Activated CD4-positive, alpha-beta T cell treated with anti-CD3 and anti-CD28 coated beads, Interleukin-2, Interleukin-4, amounts not matched to agents 100 ng/mL and 50 ng/mL, durations not matched to agents 16 hours and 8 hours (primary cell): Measurements from ENCODE around the gene PKD2L1.
"Not testable (repeated sequence)": the region's sequence is repeated elsewhere in the genome, so short reads cannot be mapped to it uniquely, and the experiment has no call there.

Source experiments
- DNase-seq: peaks from one replicate; pipeline ENCODE4 v3.0.0-alpha.2; 2020; ENCODE audit warnings: low spot score

PKD2L1 gene

DNA sequence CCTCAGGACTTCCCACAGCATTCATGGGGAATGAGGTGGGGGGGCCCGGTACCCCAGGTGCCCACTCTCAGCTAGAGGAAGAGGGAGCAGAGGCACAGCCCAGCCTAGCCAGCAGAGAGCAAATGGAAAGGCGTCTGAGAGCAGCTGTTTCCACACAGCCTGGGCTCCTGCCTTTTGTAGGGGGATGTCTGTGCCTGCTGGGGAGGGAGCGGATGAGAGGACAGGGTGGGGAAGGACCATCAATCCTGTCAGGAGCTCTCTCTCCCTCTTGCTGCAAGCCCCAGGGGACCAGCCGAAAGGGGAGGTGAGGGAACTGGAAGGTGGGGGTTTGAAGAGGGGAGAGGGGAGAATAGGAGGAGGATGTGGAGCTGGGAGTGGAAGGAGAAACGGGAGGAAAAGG lies at the start of gene PKD2L1:
PKD2L1 (minus strand) TSS at position 150 of the 400 bp plus-strand sequence; CDS start at position 25, 125 bp downstream.
- DNase-seq, result no peak

DNA sequence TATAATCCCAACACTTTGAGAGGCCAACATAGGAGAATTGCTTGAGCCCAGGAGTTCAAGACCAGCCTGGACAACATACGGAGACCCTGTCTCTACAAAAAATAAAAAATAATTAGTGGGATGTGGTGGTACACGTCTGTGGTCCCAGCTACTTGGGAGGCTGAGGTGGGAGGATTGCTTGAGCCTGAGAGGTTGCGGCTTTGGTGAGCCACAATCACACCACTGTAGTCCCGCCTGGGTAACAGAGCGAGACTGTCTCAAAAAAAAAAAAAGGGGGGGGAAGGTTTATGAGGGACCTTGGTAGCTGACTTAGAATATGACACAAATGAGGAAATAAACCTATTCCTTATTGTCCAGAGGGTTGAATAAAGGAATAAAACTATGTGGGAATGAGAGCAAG lies 47.8 kb upstream of the PKD2L1 start:
- DNase-seq, result no peak

- DNase-seq, result not testable (repeated sequence)
Observed at GRCh38 chr10:100376656-100377055, 46.6 kb upstream of the PKD2L1 start.

GRCh38 chr10:100374677-100375353 lies 44.8 kb upstream of the PKD2L1 start:
- DNase-seq, result not testable (repeated sequence)

- DNase-seq, result no peak
Observed at GRCh38 chr10:100374200-100374655, 44.2 kb upstream of the PKD2L1 start.

- DNase-seq, result peak; percentile 97
Observed at GRCh38 chr10:100373298-100374199, 43.5 kb upstream of the PKD2L1 start.

DNA sequence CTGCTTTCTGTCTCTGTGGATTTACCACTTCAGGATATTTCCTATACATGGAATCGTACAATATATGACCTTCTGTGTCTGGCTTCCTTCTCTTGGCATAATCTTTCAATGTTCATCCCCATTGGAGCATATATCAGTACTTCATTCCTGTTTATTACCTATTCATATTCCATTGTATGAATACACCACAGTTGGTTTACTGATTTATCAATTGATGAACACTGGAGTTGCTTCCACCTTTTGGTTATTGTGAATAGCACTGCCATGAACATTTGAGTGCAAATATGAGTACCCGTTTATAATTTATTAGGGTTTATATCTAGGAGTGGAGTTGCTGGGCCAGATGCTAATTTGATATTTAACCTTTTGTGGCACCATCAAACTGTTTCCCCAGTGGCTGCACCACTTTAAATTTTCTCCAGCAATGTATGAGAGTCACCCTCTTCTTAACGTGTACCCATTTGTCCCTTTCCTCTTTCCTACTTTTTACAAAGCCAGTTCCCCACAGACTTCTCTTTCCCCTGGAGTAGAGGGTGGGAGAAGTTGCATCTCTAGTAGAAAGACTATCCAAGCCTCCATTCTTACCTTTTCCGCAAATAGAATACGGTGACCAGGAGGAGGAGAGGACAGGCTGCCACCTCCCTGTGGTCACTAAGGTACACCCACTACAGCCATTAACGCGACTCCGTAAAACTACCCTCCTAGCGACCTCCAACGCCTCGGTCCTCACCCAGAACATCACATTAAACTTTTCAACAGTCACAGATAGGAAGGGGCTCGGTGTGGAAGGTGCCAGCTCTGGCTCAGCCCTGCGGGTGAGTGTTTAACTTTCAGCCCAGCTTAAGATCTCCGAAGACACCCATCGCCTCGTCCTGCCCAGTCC lies 42.6 kb upstream of the PKD2L1 start:
- no peak for DNase-seq

DNA sequence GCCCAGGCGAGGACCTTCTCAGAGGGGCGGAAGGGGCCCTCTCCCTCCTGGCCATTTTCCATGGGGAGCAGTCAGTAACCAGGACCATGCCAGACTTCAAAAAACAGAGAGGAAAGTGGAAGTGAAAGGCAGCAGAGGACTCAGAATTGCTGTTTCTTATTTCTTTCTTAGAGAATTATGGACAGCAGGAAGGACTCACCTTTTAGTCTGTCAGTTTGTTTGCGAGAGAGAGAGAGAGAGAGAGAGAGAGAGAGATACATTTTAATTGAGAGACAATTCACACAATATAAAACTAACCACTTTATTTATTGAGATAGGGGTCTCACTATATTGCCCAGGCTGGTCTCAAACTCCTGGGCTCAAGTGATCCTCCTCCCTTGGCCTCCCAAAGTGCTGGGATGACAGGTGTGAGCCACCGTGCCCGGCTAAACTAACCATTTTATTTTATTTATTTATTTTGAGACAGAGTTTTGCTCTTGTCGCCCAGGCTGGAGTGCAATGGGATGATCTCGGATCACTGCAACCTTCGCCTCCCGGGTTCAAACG lies 41.5 kb upstream of the PKD2L1 start:
- DNase-seq, result no peak

GRCh38 chr10:100370714-100371481 lies 40.9 kb upstream of the PKD2L1 start:
- peak; percentile 66 for DNase-seq

GRCh38 chr10:100368721-100369120 lies 38.7 kb upstream of the PKD2L1 start:
- DNase-seq, result no peak

GRCh38 chr10:100364735-100365391 lies 34.8 kb upstream of the PKD2L1 start:
- DNase-seq, result no peak

DNA sequence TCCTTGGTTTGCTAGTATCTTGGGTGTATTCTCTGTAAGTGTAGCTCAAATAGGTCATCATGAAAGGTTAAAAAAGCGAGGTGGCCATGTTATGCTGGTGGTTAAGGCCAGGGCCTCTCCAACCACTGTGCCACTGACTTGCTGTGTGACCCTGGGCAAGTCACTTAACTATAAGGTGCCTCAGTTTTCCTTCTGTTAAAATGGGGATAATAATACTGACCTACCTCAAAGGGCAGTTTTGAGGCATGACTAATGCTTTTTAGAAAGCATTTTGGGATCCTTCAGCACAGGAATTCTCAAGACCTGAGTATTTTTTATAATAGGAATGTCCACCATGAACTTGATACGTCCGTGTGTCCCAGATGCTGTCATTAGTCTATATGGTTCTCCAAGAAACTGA lies 34.1 kb upstream of the PKD2L1 start:
- no peak for DNase-seq

GRCh38 chr10:100362570-100363496 lies 32.8 kb upstream of the PKD2L1 start:
- DNase-seq, result no peak

GRCh38 chr10:100360234-100360633 lies 30.2 kb upstream of the PKD2L1 start:
- no peak for DNase-seq

- no peak for DNase-seq
Observed at GRCh38 chr10:100359529-100360150, 29.6 kb upstream of the PKD2L1 start.

- no peak for DNase-seq
Observed at GRCh38 chr10:100359030-100359432, 29.0 kb upstream of the PKD2L1 start.

- no peak for DNase-seq
Observed at GRCh38 chr10:100357059-100357858, 27.2 kb upstream of the PKD2L1 start.
